ENCODE measurements around the gene CDC25A. TPM values are rescaled to one million over a fixed set of nuclear protein-coding genes. Genes with fewer than 3 reads are reported as not detected.

CDC25A gene
- total RNA-seq, 1 experiment from 2014 or later, result 19.6 TPM

DNA sequence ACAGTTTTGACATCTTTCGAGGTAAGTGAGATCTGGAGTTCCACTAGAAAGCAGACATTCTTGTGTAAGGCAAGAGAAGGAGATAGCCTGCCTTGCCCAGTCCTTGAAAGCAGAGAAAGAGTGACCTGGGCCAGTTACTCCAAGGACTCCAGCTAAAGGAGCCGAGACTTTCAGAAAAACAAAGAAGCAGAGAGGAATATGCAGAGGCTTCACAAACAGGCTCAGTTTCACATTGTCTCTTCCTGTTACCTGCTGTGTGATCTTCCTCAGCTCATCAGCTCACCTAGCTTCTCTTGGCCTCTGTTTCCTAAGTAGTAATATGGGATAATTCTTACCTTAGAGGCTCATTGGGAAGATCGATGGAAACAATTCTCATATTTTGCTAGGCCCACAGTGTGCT is 81.0 kb downstream of the CDC25A start:
- no TSS peak for BruUV-seq (replicated peaks)
- H3K9me3 ChIP-seq (ENCODE audit: control insufficient read depth in 1 of 2, insufficient read depth in 1 of 2, low read depth in 1 of 2, low read length in 2 of 2), result no peaks in the 10 kb centered on the region
- DNase-seq (ENCODE audit: low read depth, low spot score) (no peak), ATAC-seq (no peak)
- no peak overlapping the region for H2AFZ ChIP-seq (ENCODE audit: low read depth, low read length, poor library complexity, severe bottlenecking)
- TF ChIP-seq, protein P1, sequence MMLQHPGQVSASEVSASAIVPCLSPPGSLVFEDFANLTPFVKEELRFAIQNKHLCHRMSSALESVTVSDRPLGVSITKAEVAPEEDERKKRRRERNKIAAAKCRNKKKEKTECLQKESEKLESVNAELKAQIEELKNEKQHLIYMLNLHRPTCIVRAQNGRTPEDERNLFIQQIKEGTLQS (IDR thresholded peaks at IDR 0.05), result no peak
- TF ChIP-seq JUND (IDR thresholded peaks at IDR 0.05), result no peak
- TF ChIP-seq ZNF274 (IDR thresholded peaks at IDR 0.05; ENCODE audit: low read depth, low read length), result no peak
- TF ChIP-seq ELF1 (IDR thresholded peaks at IDR 0.05; ENCODE audit: borderline replicate concordance, low read depth), result no peak
- no peaks in the 10 kb centered on the region for H3K9me2 ChIP-seq (ENCODE audit: insufficient read depth)
- ChIA-PET POLR2A (interaction anchor here (0.6 kb wide), 1 partner anchor 18 kb away, joined by 3 read pairs; no protein-coding TSS in a partner anchor), CTCF (no interaction called here), RAD21 (ENCODE audit: low non-redundant PET in 1 of 2, low total read pairs in 2 of 2, uncharacterized antibody in 2 of 2, unreplicated experiment in 2 of 2) (no interaction called here)
- no peaks in the 10 kb centered on the region for H4K20me1 ChIP-seq (ENCODE audit: insufficient read depth)
- H3K27me3 ChIP-seq (ENCODE audit: insufficient read depth, low read length), result no peaks in the 10 kb centered on the region
- no peak overlapping the region for H3K9ac ChIP-seq (ENCODE audit: low read length)
- H3K27ac ChIP-seq (ENCODE audit: low read depth, low read length), result no peak overlapping the region
- no peak overlapping the region for H3K4me2 ChIP-seq (ENCODE audit: low read length)
- H3K4me1 ChIP-seq (ENCODE audit: control insufficient read depth in 1 of 2, insufficient read depth in 2 of 2, low read length in 2 of 2), result no peaks in the 10 kb centered on the region
- H3K36me3 ChIP-seq (ENCODE audit: control insufficient read depth in 1 of 2, insufficient read depth in 2 of 2, low read length in 2 of 2), result no peaks in the 10 kb centered on the region
- intact Hi-C loops (cut with micrococcal nuclease), result no loop called here
- H3K79me2 ChIP-seq (ENCODE audit: insufficient read depth, low read length), result no peaks in the 10 kb centered on the region
- H3K4me3 ChIP-seq (replicated peaks in 1 of 2; ENCODE audit: low read depth in 1 of 2, low read length in 2 of 2), result no peak overlapping the region

MicroRNAs encoded within 50 kb of the gene (microRNA counts, 767-probe panel; counts per million panel counts)
- not detected for microRNA hsa-miR-4443

Small RNA genes lying within 50 kb of the gene (microRNA-seq; reads per million reads assigned to microRNA genes)
- gene MIR4443 (ENCODE audit: borderline number of aligned reads), result 2.4 reads per million

Other genes starting within 250 kb of the CDC25A start
- 200 TPM for gene MAP4, start 172.0 kb downstream of the CDC25A start, total RNA-seq (2021; ENCODE audit: unreplicated experiment)
- not detected for gene CAMP, start 35.1 kb upstream of the CDC25A start, total RNA-seq (2021; ENCODE audit: unreplicated experiment)
- gene ZNF589, start 52.7 kb upstream of the CDC25A start, total RNA-seq (2021; ENCODE audit: unreplicated experiment), result 15.7 TPM
- 21.2 TPM for gene NME6, start 113.0 kb upstream of the CDC25A start, total RNA-seq (2021; ENCODE audit: unreplicated experiment)
- not detected for gene SPINK8, start 145.2 kb upstream of the CDC25A start, total RNA-seq (2021; ENCODE audit: unreplicated experiment)
- not detected for gene FBXW12, start 183.8 kb upstream of the CDC25A start, total RNA-seq (2021; ENCODE audit: unreplicated experiment)
- 35.6 TPM for gene PLXNB1, start 241.7 kb upstream of the CDC25A start, total RNA-seq (2021; ENCODE audit: unreplicated experiment)

All from HCT116 (cell line).